NCI-H510A treated with DMSO at 0.1 percent for 48 hours (cell line): ENCODE results near the gene SLC13A2.
"Not testable (repeated sequence)": the region's sequence is repeated elsewhere in the genome, so short reads cannot be mapped to it uniquely, and the experiment has no call there.

ENCODE experiments used
- DNase-seq: peaks from one replicate; lab custom pipeline; 2025; lab: John Stamatoyannopoulos, UW

SLC13A2 gene

GRCh38 chr17:28518132-28518531, 44.7 kb downstream of the SLC13A2 start:
- no peak for DNase-seq

GRCh38 chr17:28518578-28518977, 45.1 kb downstream of the SLC13A2 start:
- DNase-seq = no peak

- DNase-seq = no peak
Observed at GRCh38 chr17:28519236-28519635, 45.8 kb downstream of the SLC13A2 start.

- DNase-seq = no peak
Observed at GRCh38 chr17:28520687-28521086, 47.2 kb downstream of the SLC13A2 start.

GRCh38 chr17:28521311-28522085, 48.1 kb downstream of the SLC13A2 start:
- DNase-seq = peak; percentile 12

- not testable (repeated sequence) for DNase-seq
Observed at GRCh38 chr17:28522281-28522680, 48.8 kb downstream of the SLC13A2 start.

GRCh38 chr17:28523186-28523585, 49.7 kb downstream of the SLC13A2 start:
- DNase-seq = no peak

GRCh38 chr17:28523876-28524275, 50.4 kb downstream of the SLC13A2 start:
- no peak for DNase-seq

- no peak for DNase-seq
Observed at GRCh38 chr17:28524476-28525424, 51.3 kb downstream of the SLC13A2 start.

- no peak for DNase-seq
Observed at GRCh38 chr17:28526381-28526780, 52.9 kb downstream of the SLC13A2 start.

- DNase-seq = no peak
Observed at GRCh38 chr17:28527181-28527681, 53.8 kb downstream of the SLC13A2 start.

- DNase-seq = no peak
Observed at GRCh38 chr17:28527859-28528258, 54.4 kb downstream of the SLC13A2 start.

- DNase-seq = no peak
Observed at GRCh38 chr17:28528327-28529012, 55.0 kb downstream of the SLC13A2 start.

- DNase-seq = no peak
Observed at GRCh38 chr17:28529013-28529400, 55.6 kb downstream of the SLC13A2 start.

GRCh38 chr17:28530250-28530649, 56.8 kb downstream of the SLC13A2 start:
- no peak for DNase-seq

GRCh38 chr17:28530926-28531325, 57.5 kb downstream of the SLC13A2 start:
- DNase-seq = no peak

- DNase-seq = no peak
Observed at GRCh38 chr17:28532050-28532960, 58.9 kb downstream of the SLC13A2 start.

GRCh38 chr17:28533091-28533807, 59.8 kb downstream of the SLC13A2 start:
- DNase-seq = no peak

- DNase-seq = no peak
Observed at GRCh38 chr17:28534740-28535375, 61.4 kb downstream of the SLC13A2 start.
